Measurements from ENCODE around the gene CX3CL1.

DNA sequence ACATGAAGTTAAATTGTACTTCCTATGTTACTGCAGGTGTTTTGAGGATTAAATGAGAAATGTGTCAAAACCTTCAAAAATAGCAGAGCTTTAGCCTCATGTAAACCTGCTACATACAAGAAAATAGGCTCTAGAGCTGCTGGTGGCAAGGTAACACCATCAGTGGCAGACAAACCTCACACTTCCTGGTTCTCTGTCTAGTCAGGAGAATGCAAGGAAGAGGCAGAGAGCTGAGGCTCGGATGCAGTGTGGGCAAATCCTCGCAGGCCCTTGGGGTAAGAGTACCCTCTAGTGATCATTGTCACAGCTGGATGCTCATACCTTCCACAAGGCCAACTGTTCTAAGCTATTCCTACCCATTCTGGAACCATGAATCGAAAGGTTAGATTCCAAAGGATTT lies 60.7 kb downstream of the CX3CL1 start:
- no peak for TF ChIP-seq ZC3H10 (CRISPR knock-in tag; IDR thresholded peaks at IDR 0.05)
- TF ChIP-seq, protein P1, sequence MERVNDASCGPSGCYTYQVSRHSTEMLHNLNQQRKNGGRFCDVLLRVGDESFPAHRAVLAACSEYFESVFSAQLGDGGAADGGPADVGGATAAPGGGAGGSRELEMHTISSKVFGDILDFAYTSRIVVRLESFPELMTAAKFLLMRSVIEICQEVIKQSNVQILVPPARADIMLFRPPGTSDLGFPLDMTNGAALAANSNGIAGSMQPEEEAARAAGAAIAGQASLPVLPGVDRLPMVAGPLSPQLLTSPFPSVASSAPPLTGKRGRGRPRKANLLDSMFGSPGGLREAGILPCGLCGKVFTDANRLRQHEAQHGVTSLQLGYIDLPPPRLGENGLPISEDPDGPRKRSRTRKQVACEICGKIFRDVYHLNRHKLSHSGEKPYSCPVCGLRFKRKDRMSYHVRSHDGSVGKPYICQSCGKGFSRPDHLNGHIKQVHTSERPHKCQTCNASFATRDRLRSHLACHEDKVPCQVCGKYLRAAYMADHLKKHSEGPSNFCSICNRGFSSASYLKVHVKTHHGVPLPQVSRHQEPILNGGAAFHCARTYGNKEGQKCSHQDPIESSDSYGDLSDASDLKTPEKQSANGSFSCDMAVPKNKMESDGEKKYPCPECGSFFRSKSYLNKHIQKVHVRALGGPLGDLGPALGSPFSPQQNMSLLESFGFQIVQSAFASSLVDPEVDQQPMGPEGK (CRISPR knock-in tag; IDR thresholded peaks at IDR 0.05; ENCODE audit: borderline replicate concordance): no peak
- no peak for TF ChIP-seq ISL1 (CRISPR knock-in tag; IDR thresholded peaks at IDR 0.05)
- TF ChIP-seq, protein P2, sequence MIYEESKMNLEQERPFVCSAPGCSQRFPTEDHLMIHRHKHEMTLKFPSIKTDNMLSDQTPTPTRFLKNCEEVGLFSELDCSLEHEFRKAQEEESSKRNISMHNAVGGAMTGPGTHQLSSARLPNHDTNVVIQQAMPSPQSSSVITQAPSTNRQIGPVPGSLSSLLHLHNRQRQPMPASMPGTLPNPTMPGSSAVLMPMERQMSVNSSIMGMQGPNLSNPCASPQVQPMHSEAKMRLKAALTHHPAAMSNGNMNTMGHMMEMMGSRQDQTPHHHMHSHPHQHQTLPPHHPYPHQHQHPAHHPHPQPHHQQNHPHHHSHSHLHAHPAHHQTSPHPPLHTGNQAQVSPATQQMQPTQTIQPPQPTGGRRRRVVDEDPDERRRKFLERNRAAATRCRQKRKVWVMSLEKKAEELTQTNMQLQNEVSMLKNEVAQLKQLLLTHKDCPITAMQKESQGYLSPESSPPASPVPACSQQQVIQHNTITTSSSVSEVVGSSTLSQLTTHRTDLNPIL (CRISPR knock-in tag; IDR thresholded peaks at IDR 0.05; ENCODE audit: low read depth): no peak
- TF ChIP-seq CSRNP3 (CRISPR knock-in tag; IDR thresholded peaks at IDR 0.05): no peak
- TF ChIP-seq ZFP3 (CRISPR knock-in tag; IDR thresholded peaks at IDR 0.05): no peak
- TF ChIP-seq OSR1 (CRISPR knock-in tag; IDR thresholded peaks at IDR 0.05): no peak
- TF ChIP-seq RARB (CRISPR knock-in tag; IDR thresholded peaks at IDR 0.05): no peak
- no peak for TF ChIP-seq BACH2 (CRISPR knock-in tag; IDR thresholded peaks at IDR 0.05; ENCODE audit: borderline replicate concordance)
- no peak for TF ChIP-seq ARNTL (CRISPR knock-in tag; IDR thresholded peaks at IDR 0.05; ENCODE audit: borderline replicate concordance, low read depth)
- no peak for TF ChIP-seq GLIS3 (CRISPR knock-in tag; IDR thresholded peaks at IDR 0.05)
- TF ChIP-seq TCF4 (CRISPR knock-in tag; IDR thresholded peaks at IDR 0.05; ENCODE audit: borderline replicate concordance): no peak
- no peak for TF ChIP-seq TOX (CRISPR knock-in tag; IDR thresholded peaks at IDR 0.05; ENCODE audit: borderline replicate concordance)

Measured in SK-N-SH treated with all-trans-retinoic acid at 6 μM for 48 hours (cell line).